Anterior cingulate cortex (tissue), 58 donors: ENCODE data around the gene UBE2M.
"Not testable (repeated sequence)": the region's sequence is repeated elsewhere in the genome, so short reads cannot be mapped to it uniquely, and the experiment has no call there.

Experiments
- DNase-seq, 58 donors: peaks; one replicate each; lab custom pipeline; 2025; lab: John Stamatoyannopoulos, UW

The UBE2M gene

DNA sequence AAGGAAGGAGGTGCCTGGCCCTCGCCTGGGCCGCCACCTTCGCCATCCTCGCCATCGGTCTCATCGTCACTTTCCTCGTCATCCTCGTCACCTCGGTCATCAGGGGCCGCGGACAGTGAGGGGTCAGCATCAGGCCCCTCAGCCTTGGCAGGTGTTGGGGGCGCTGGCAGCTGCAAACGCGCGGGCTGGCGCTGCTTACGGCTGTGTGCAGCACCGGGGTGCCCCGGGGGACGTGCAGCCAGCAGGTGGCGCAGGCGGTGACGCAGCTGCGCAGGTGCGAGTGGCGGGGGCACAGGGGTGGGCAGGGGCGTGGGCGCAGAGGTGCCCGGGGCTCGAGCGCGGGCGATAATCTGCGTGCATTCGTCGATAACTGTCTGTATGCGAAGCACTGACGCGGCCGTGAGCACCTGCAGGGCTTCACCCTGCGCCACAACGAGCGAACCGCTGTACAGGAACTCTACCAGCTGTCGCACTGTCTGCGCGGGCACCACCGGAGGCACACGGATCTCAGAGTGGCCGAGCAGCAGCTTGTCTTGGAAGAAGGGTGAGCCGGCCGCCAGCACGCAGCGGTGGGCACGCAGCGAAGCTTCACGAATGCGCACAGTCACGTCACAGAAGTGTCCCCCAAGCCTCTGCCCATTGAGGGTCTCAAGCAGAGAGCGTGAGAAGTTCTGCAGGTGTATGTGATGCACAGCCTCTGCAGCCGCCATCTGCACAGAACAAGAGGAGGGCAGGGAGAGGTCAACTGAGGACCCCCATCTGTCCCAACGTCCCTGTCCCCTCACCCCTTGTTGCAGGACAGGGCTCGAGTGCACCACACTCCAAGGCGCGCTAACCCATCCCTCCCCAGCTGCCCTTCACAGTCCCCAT, 41.2 kb downstream of the UBE2M start:
- no peak for DNase-seq

DNA sequence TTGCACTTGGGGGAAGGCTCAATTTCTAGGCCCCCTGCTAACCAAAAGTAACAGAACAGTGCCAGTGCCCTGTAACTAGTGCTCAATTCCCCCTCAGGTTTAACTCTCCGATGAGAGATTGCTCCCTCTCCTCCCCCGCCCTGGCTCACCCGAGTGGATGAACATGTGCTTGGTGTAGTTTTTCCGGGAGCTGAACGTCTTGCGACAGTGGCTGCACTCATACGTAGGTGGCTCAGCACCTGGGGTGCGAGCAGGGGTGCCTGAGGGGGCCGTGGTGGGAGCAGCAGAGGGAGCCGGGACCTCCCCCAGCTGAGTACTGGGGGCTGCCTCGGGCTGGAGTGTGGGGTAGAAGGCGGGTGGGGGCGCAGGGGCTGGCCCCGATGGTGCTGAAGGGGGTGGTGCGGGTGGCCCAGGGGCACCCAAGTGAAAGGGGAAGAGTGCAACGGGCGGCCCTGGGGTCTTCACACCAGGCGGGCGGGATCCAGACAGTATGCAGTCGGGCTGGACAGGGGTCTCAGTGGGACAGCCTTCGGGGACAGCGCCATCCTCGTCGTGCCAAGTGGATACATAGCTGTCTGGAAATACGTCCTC, 42.1 kb downstream of the UBE2M start:
- no peak for DNase-seq

DNA sequence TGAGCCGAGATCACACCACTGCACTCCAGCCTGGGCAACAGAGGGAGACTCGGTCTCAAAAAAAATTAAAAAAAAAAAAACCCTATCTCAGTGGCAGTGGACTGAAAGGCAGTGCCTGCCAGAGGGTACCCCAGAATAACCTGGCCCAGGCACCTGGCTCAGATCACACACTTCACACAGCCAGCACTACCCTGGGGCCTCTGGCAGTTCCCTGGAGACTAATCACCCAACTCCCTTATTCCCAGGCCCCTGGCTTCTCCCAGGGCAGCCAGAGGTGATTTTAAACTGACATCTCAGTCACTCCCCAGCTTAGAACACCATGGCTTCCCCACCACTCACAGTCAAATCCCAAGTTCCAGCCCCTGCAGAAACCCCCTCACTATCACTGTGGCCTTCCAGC, 43.2 kb downstream of the UBE2M start:
- no peak for DNase-seq

DNA sequence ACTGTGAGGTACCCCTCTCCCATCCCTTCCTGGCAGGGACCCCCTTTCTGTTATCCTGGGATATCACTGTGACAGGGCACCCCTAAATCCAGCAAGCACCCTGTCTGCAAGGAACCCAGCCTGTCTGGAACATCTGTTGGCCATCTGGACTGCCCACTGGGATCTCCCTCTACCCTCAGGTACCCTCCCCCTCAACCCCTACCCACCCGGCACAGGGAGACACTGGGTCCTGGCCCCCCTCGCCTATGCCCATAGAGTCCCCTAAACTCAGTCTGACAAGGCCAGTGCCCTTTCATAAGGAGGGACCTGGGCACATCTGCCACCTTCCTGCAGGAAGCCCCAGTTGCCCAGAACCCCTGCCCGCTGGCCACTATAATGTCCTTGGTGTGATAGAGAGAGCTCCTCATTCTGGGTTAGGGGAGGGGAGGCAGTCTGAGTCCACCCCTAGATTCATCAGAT, 43.8 kb downstream of the UBE2M start:
- no peak for DNase-seq

DNA sequence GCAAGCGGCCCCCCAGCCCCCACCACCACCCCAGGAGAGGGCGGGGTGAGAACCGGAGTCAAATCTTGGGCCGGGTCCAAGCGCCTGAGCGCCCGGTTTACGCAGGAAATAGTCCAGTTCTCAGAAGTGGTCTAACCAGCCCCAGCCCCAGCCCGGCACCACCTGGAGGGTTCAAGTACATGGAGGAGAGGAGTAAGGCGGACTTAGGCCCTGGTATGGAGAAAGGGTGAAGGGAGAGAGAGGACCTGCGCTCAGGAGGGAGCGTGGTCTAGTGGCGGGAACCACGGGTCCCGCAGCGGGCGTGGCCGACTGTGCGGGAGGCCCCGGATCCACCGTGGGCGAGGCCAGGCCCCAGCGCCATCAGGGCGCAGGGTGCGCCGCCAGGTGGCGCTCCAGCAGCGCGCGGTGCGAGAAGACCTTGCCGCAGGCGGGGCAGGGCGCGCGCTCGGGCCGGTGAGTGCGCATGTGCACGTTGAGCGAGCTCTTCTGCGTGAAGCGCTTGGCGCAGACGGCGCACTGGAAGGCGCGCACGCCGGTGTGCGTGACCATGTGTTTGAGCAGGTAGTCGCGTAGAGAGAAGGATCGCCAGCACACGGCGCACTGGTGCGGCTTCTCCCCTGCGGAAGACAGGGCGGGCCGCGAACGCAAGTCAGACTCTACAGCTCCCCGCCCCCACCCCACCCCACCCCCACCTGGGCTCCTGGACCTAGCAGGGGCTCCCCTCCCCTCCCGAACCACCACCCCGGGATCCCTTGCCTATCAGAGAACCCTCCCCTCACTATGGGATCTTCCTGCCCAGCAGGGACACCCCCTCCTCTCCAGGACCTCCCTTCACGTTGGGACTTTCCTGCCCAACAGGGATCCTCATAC, 44.5 kb downstream of the UBE2M start:
- DNase-seq: peak in 56 of 58 donors; percentile 25 to 91 (median 74)

DNA sequence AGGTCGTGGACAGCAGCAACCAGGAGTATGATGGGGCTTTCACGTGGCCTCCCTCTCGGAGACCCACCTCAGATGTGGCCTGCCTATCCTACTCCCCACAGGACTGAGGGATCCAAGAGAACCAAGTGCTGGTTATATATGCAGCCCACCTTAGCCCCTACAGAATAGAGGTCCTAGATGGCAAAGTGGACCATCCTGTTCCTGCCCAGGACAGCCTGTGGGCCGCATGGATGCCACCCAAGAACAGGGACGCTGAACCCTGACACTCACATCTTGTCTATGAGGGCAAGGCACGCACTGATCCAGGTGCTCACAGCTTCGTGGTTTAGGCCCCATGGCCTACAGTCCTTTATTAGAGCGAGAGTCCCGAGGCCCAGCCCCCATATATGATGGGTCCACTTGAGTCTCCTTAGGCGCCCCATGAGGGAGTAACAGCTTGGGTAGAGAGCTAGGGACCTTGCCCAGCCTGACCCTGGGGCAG, 45.2 kb downstream of the UBE2M start:
- no peak for DNase-seq

DNA sequence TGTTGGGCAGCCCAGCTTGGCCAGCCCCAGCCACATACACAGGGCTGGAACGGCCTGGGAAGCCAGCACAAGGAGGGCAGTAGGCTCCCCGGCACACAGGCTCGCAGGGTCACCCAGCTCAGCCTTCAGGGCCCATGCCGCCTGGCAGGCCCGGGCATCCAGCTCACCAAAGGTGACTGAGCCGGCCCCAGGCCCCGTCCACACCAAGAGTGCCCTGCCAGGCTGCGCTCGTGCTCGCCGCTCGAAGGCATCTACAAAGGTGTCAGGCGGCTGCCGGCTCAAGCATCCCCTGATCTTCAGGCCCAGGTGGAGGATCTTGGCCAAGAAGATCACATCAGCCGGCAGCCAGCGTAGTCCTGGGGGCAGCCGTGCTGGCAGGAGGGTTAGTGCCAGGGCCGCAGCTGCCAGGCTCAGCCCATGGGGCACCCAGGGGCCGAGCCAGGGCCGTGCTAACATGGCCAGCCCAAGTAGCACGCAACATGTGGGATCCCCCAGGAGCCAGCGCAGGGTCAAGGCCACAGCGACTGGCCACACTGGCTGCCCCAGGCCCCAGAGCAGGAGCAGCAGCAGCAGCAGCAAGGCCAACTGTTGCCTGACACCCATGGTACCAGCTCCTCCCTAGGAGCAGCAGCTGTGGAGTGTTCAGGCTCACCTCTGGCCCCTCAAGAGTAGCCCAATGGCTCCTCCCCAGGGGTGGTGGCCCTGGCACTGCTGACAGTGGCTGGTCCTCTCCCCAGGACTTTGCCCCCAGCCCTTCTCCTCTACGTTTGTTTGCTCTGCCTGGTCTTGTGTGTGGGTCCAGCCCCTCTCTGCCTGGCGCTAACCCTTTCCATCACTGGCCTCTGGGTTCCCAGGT, 46.8 kb downstream of the UBE2M start, which contains the start of gene SLC27A5:
Gene SLC27A5 (minus strand): TSS at position 640 of the 856 bp plus-strand sequence. CDS start 37 bp downstream, at position 603.
- no peak for DNase-seq

DNA sequence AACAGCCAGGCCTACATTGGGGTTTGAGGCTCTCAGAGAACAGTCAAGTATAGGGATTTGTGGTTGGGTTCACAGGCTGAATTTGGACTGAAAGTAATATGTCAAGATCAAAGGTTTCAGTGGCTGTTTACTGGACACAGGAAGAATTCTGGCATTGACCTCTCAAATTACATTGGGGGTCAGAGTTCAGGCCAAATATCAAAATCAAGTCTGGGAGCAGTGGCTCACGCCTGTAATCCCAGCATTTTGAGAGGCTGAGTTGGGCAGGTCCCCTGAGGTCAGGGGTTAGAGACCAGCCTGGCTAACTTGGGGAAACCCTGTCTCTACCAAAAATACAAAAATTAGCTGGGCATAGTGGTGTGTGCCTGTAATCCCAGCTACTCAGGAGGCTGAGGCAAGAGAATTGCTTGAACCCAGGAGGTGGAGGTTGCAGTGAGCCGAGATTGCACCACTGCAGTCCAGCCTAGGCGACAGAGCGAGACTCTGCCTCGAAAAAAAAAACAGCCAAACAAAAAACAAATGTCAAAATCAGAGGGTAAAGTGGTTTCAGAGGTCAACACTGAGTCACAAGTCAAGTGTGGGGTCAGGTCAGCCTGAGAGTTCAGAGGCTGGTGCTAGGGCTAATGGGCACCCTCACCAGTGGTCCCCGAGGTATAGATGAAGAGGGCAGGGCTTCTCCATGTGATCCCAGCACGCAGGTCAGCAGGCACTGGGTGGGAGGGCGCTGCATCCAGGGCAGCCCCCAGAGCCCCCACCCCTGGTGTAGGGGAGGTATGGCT, 48.1 kb downstream of the UBE2M start:
- no peak for DNase-seq

DNA sequence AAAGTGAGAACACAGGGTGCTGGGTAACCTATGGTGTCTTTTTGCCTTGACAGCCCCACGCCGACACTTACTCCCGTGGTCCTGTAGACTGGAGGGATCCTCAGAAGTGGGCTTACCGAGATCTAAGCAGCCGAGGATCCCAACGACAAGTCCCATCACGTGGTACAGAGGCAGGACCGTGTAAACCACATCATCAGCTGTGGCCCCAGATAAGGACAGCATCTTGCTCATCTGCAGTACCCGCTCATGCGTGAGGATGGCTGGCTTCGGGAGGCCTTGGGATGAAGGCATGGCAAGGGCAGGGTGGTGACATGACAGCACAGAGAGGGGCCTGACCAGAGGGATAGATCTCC, 48.7 kb downstream of the UBE2M start:
- DNase-seq: no peak

DNA sequence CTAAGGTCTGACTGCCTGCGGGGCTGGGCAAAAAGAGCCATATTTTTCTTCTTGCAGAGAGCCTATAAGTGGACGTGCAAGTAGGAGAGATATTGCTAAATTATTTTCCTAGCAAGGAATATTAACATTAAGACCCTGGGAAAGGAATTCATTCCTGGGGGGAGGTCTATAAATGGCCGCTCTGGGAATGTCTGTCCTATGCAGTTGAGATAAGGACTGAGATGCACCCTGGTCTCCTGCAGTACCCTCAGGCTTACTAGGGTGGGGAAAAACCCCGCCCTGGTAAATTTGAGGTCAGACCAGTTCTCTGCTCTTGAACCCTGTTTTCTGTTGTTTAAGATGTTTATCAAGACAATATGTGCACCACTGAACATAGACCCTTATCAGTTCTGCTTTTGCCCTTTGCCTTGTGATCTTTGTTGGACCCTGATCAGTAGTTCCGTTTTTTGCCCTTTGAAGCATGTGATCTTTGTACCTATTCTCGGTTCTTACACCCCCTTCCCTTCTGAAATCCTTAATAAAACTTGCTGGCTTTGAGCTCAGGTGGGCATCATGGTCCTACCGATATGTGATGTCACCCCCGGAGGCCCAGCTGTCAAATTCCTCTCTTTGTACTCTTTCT, 50.7 kb downstream of the UBE2M start:
- not testable (repeated sequence) for DNase-seq
